Upper lobe of left lung (tissue), 6 donors: ENCODE measurements around the gene UBL5. TPM values are rescaled to one million over a fixed set of nuclear protein-coding genes. Genes with fewer than 3 reads are reported as not detected.

Source experiments
- ATAC-seq, 2 donors: fragments of 200-7000 bp; cut with Tn5 transposase; one replicate each; pipeline ENCODE4 v1.9.1; 2022; ENCODE audit warnings: mild to moderate bottlenecking in 2 of 2, moderate library complexity in 2 of 2; ENCODE audit not compliant: low FRiP score in 2 of 2
- DNase-seq, 2 donors: peaks; one replicate each; pipeline ENCODE4 v3.0.0-alpha.2; 2019 to 2020
- H3K27ac ChIP-seq, 4 donors: fragments of 200-600 bp; sonication (generic); one replicate each; pipeline ENCODE4 v1.5.1; 2016 to 2019
- H3K27me3 ChIP-seq, 4 donors: fragments of 200-600 bp; sonication (generic); one replicate each; pipeline ENCODE4 v1.5.1; 2017 to 2019
- H3K36me3 ChIP-seq, 4 donors: fragments of 200-600 bp; sonication (generic); one replicate each; pipeline ENCODE4 v1.5.1; 2016 to 2019
- H3K4me1 ChIP-seq, 4 donors: fragments of 200-600 bp; sonication (generic); one replicate each; pipeline ENCODE4 v1.5.1; 2018 to 2019
- H3K4me3 ChIP-seq, 4 donors: fragments of 200-600 bp; sonication (generic); one replicate each; pipeline ENCODE4 v1.5.1; 2017 to 2019; ENCODE audit warnings: mild to moderate bottlenecking in 2 of 4, moderate library complexity in 1 of 4
- H3K9me3 ChIP-seq, 4 donors: fragments of 200-600 bp; sonication (generic); one replicate each; pipeline ENCODE4 v1.5.1; 2018 to 2019
- CTCF ChIP-seq, 6 experiments: fragments of 450-650 bp in 4 of 6; fragments of 200-600 bp in 2 of 6; sonication (generic) in 2 of 6; IDR thresholded peaks; one replicate each; pipeline ENCODE4 v1.5.1; 2016 to 2019; ENCODE audit warnings: antibody characterized with exemption in 6 of 6
- EP300 ChIP-seq, 4 donors: sonication (generic); formaldehyde crosslinking; IDR thresholded peaks; one replicate each; pipeline ENCODE4 v1.5.1; 2017; ENCODE audit warnings: antibody characterized with exemption in 4 of 4, control low read depth in 2 of 4
- POLR2A ChIP-seq, 4 donors: fragments of 450-650 bp; IDR thresholded peaks; one replicate each; pipeline ENCODE4 v1.5.1; 2016 to 2017; ENCODE audit warnings: antibody characterized with exemption in 4 of 4, mild to moderate bottlenecking in 2 of 4
- POLR2AphosphoS5 ChIP-seq, 2 donors: sonication (generic); formaldehyde crosslinking; IDR thresholded peaks; one replicate each; pipeline ENCODE4 v1.5.1; 2017; ENCODE audit warnings: antibody characterized with exemption in 2 of 2
- WGBS, 2 donors: methylation state at CpG; one replicate each; pipeline ENCODE4 v1.1.5; 2017 to 2018; 5-methylcytosine and 5-hydroxymethylcytosine counted together
- total RNA-seq, 6 donors: library from RNA; depleted of rRNA in 4 of 6; stranded (reverse); fragments of >200 nt in 4 of 6; gene quantifications; one replicate each; pipeline versions ENCODE4 v1.1.0 to v1.2.1, GENCODE V29; 2016 to 2021
- donor health status: DM: no; HTN: no; CAD: no; lungs with moderate emphysema.
- donor health status: DM: no; HTN: yes; CAD: no; lungs with severe emphysema.

UBL5 gene
- total RNA-seq, 6 donors from 2014 or later: 61.8 to 405 (median 255) TPM

GRCh38 chr19:9799162-9799561 lies 28.6 kb upstream of the UBL5 start:
- ATAC-seq: no peak
- no peaks in the 10 kb centered on the region for H3K36me3 ChIP-seq
- no peaks in the 10 kb centered on the region for H3K27me3 ChIP-seq
- TF ChIP-seq POLR2A (IDR thresholded peaks at IDR 0.05): no peak
- no peak for TF ChIP-seq EP300 (IDR thresholded peaks at IDR 0.05)
- TF ChIP-seq CTCF (IDR thresholded peaks at IDR 0.05): no peak
- no peak for TF ChIP-seq POLR2AphosphoS5 (IDR thresholded peaks at IDR 0.05)
- no peak overlapping the region for H3K4me3 ChIP-seq
- no peak overlapping the region for H3K27ac ChIP-seq
- H3K9me3 ChIP-seq: no peaks in the 10 kb centered on the region
- peaks cover 0 to 4% (median 2%) of the 10 kb centered on the region in 4 donors for H3K4me1 ChIP-seq
- DNase-seq: no peak

GRCh38 chr19:9801976-9802375 lies 25.7 kb upstream of the UBL5 start:
- DNase-seq (no peak), ATAC-seq (no peak)
- no peak overlapping the region for H3K4me3 ChIP-seq
- no peaks in the 10 kb centered on the region for H3K9me3 ChIP-seq
- H3K4me1 ChIP-seq: no peaks in the 10 kb centered on the region
- H3K27ac ChIP-seq: no peak overlapping the region
- no peaks in the 10 kb centered on the region for H3K27me3 ChIP-seq
- TF ChIP-seq CTCF (IDR thresholded peaks at IDR 0.05): no peak
- TF ChIP-seq POLR2AphosphoS5 (IDR thresholded peaks at IDR 0.05): no peak
- no peak for TF ChIP-seq POLR2A (IDR thresholded peaks at IDR 0.05)
- no peak for TF ChIP-seq EP300 (IDR thresholded peaks at IDR 0.05)
- peaks cover 0 to 11% (median 8%) of the 10 kb centered on the region in 4 donors for H3K36me3 ChIP-seq
- WGBS, 2 donors: 93 to 94% methylated on average over 10 of the region's 10 CpGs

GRCh38 chr19:9806803-9807202 lies 20.9 kb upstream of the UBL5 start:
- ATAC-seq (no peak), DNase-seq (no peak)
- no peak overlapping the region for H3K27ac ChIP-seq
- TF ChIP-seq CTCF (IDR thresholded peaks at IDR 0.05) (no peak), POLR2A (IDR thresholded peaks at IDR 0.05) (no peak)
- WGBS, 2 donors: 89 to 100% methylated on average over 3 of the region's 3 CpGs
- H3K4me1 ChIP-seq: no peaks in the 10 kb centered on the region
- H3K36me3 ChIP-seq: peaks cover 20 to 52% (median 47%) of the 10 kb centered on the region in 4 donors
- H3K9me3 ChIP-seq: no peaks in the 10 kb centered on the region
- H3K27me3 ChIP-seq: no peaks in the 10 kb centered on the region
- H3K4me3 ChIP-seq: no peak overlapping the region

GRCh38 chr19:9808855-9809824 lies 18.6 kb upstream of the UBL5 start:
- no peak for DNase-seq

More at GRCh38 chr19:9808855-9809824, 18.6 kb upstream of the UBL5 start:
- no peak for ATAC-seq
- TF ChIP-seq CTCF (IDR thresholded peaks at IDR 0.05) (no peak), EP300 (IDR thresholded peaks at IDR 0.05) (no peak), POLR2AphosphoS5 (IDR thresholded peaks at IDR 0.05) (no peak), POLR2A (IDR thresholded peaks at IDR 0.05) (no peak)
- Histone ChIP-seq H3K36me3 (peaks cover 20 to 67% (median 56%) of the 10 kb centered on the region in 4 donors), H3K9me3 (no peaks in the 10 kb centered on the region), H3K27me3 (no peaks in the 10 kb centered on the region), H3K4me3 (no peak overlapping the region), H3K4me1 (no peaks in the 10 kb centered on the region), H3K27ac (no peak overlapping the region)
- 89 to 92% methylated on average over 10 to 11 of the region's 11 CpGs for WGBS, 2 donors
